ENCODE data around the gene PIK3CB. TPM values are rescaled to one million over a fixed set of nuclear protein-coding genes. Genes with fewer than 3 reads are reported as not detected.
A peak's percentile ranks its signal among the peaks of the same experiment; 100 is the strongest.

PIK3CB gene
- total RNA-seq: 18.3 and 23.7 TPM in 2 replicates
- long read RNA-seq, partial matches to known transcripts: 6 of 10 reads
- long read RNA-seq, other reads (novel, unspliced or antisense): 4 of 10 reads

DNA sequence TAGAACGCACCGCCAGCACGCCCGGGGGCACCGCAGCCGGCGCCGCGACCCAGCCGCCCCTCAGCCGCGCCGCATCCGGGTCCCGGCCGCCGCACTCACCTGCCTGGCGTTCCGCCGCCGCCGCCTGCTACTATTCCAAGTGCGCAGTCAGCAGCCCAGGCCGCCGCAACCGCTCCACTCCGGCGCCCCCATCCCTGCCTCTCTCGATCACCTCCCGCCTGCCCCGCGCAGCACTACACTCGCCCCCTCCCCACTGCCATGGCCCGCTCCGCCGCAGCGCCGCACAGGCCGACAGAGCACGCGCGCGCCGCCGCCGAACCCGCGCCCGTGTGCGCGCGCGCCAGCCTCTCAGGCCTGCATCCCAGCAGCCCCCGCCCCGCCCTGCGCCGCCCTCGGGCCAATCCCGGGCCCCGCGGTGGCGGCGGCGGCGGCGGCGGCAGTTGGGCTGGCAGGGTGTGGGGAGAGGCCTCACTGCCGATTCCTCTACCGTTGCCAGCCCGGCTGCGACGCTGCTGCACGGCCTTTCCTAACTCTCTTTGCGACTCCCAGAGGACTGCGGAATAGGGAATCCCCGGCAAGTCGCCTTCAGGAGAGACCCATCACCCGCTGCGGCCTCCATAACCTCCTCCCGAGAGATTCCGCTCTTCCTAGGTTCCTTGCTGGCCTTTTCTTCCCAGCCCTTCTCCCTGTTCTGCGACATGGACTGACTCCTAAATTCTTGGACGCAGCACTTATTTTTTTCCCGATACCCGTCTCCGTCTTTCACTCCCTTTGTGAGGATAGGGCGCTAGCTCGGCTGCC is at the start of gene PIK3CB:
Gene PIK3CB, minus strand, starts transcription at position 333 of the 801 bp plus-strand sequence. CDS start 75,585 bp downstream, outside the sequence.
- TF ChIP-seq, protein P1, sequence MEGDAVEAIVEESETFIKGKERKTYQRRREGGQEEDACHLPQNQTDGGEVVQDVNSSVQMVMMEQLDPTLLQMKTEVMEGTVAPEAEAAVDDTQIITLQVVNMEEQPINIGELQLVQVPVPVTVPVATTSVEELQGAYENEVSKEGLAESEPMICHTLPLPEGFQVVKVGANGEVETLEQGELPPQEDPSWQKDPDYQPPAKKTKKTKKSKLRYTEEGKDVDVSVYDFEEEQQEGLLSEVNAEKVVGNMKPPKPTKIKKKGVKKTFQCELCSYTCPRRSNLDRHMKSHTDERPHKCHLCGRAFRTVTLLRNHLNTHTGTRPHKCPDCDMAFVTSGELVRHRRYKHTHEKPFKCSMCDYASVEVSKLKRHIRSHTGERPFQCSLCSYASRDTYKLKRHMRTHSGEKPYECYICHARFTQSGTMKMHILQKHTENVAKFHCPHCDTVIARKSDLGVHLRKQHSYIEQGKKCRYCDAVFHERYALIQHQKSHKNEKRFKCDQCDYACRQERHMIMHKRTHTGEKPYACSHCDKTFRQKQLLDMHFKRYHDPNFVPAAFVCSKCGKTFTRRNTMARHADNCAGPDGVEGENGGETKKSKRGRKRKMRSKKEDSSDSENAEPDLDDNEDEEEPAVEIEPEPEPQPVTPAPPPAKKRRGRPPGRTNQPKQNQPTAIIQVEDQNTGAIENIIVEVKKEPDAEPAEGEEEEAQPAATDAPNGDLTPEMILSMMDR (IDR thresholded peaks at IDR 0.05; ENCODE audit: unreplicated experiment): no peak
- Mint-ChIP-seq H3K27ac (peak within 1 kb of the TSS; percentile 99), H3K36me3 (ENCODE audit: insufficient read depth) (peaks cover 9% of the 10 kb centered on the region), H3K9me3 (ENCODE audit: low read depth) (no peaks in the 10 kb centered on the region), H3K4me1 (ENCODE audit: low read depth) (peaks cover 12% of the 10 kb centered on the region), H3K4me3 (ENCODE audit: low read depth) (peak within 1 kb of the TSS; percentile 83), H3K27me3 (no peaks in the 10 kb centered on the region)
- peak; percentile 87 for DNase-seq (ENCODE audit: low spot score, unreplicated experiment)

DNA sequence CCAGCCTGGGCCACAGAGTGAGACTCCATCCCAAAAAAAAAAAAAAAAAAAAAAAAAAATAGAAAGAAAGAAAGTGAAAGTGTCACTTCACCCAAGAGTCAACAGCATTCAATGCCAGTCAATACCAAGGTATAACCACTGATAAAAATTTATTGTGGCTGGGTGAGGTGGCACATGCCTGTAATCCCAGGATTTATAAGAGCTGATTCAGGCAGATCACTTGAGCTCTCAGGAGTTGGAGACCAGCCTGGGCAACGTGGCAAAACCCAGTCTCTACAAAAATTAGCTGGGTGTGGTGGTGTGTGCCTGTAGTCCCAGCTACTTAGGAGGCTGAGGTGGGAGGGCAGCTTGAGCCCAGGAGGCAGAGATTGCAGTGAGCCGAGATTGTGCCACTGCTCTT is 46.5 kb upstream of the PIK3CB start:
- no peaks in the 10 kb centered on the region for H3K36me3 Mint-ChIP-seq (ENCODE audit: insufficient read depth)
- no peak overlapping the region for H3K4me3 Mint-ChIP-seq (ENCODE audit: low read depth)
- TF ChIP-seq, protein P1 (IDR thresholded peaks at IDR 0.05; ENCODE audit: unreplicated experiment): no peak
- H3K9me3 Mint-ChIP-seq (ENCODE audit: low read depth): peaks cover 2% of the 10 kb centered on the region
- H3K27me3 Mint-ChIP-seq: no peaks in the 10 kb centered on the region
- H3K4me1 Mint-ChIP-seq (ENCODE audit: low read depth): peaks cover 5% of the 10 kb centered on the region
- no peak for DNase-seq (ENCODE audit: low spot score, unreplicated experiment)
- H3K27ac Mint-ChIP-seq: no peak overlapping the region

DNA sequence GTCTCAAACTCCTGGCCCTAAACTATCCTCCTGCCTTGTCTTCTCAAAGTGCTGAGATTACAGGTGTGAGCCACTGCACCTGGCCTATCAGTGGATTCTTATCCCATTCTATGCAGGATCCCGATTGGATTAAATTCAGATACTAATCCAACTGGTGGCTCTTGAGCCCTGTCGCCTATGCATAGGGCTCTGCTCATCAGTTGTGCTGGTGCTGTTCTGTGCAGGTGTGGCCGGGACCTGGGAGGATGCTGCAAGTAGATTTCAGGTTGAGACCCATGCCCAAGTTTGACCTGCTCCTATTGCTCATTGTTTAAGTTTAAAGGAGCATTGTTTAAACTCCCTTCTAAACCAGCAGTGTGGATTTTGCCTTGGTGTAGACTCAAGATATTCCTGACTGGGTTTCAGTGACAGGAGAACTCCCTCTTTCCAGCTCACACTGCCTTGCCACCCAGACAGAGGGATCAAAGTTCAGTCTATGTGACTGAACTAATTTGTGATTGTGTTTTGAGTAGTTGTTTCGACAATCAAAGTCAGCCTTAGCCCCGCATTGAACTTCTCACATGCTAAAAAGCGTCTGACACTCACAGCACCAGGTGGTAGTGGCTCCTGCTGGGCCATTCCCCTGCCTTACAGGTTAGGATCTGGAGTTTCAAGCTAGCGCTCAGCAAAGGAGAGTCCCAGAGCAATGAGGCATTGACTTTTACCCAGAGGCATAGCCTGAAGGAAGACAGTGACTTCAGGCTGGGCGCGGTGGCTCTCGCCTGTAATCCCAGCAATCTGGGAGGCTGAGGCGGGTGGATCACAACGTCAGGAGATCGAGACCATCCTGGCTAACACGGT is 45.0 kb upstream of the PIK3CB start:
- H3K27me3 Mint-ChIP-seq: no peaks in the 10 kb centered on the region
- TF ChIP-seq, protein P1 (IDR thresholded peaks at IDR 0.05; ENCODE audit: unreplicated experiment): no peak
- peaks cover 10% of the 10 kb centered on the region for H3K9me3 Mint-ChIP-seq (ENCODE audit: low read depth)
- no peak for DNase-seq (ENCODE audit: low spot score, unreplicated experiment)
- no peaks in the 10 kb centered on the region for H3K36me3 Mint-ChIP-seq (ENCODE audit: insufficient read depth)
- H3K4me1 Mint-ChIP-seq (ENCODE audit: low read depth): peaks cover 5% of the 10 kb centered on the region
- H3K4me3 Mint-ChIP-seq (ENCODE audit: low read depth): no peak overlapping the region
- H3K27ac Mint-ChIP-seq: no peak overlapping the region

DNA sequence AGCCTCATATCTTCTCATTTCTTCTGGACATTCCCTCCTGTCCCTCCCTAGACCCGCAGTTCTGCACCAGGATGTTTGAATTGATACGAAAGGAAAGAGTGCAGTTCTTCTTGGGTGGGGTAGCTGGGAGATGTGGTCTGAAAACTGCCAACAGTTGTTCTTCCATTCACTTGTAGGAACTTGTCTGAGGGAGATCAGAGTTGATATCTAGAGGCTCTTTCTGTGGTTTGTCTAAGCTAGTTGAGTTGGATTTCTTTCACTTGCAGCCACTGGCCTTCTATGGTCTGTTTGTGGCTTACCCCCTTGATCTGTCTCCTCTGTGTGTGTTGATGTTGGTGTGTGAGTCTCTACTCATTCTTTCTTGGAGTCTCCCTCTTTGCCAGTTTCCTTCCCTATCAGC is 42.5 kb upstream of the PIK3CB start:
- no peaks in the 10 kb centered on the region for H3K27me3 Mint-ChIP-seq
- no peak overlapping the region for H3K27ac Mint-ChIP-seq
- H3K4me1 Mint-ChIP-seq (ENCODE audit: low read depth): peaks cover 5% of the 10 kb centered on the region
- peaks cover 10% of the 10 kb centered on the region for H3K9me3 Mint-ChIP-seq (ENCODE audit: low read depth)
- TF ChIP-seq, protein P1 (IDR thresholded peaks at IDR 0.05; ENCODE audit: unreplicated experiment): no peak
- H3K4me3 Mint-ChIP-seq (ENCODE audit: low read depth): no peak overlapping the region
- H3K36me3 Mint-ChIP-seq (ENCODE audit: insufficient read depth): no peaks in the 10 kb centered on the region
- DNase-seq (ENCODE audit: low spot score, unreplicated experiment): no peak
